Ascending aorta (tissue), 2 donors: ENCODE results near the gene RASSF8. TPM values are rescaled to one million over a fixed set of nuclear protein-coding genes. Genes with fewer than 3 reads are reported as not detected.

Experiments
- DNase-seq, 2 donors: peaks; one replicate each; pipeline ENCODE4 v3.0.0-alpha.2; 2019; ENCODE audit warnings: low spot score in 2 of 2
- H3K27ac ChIP-seq, 2 donors: fragments of 200-600 bp; sonication (generic); one replicate each; pipeline ENCODE4 v1.5.1; 2016 to 2017; ENCODE audit warnings: mild to moderate bottlenecking in 1 of 2
- H3K27me3 ChIP-seq: fragments of 200-600 bp; sonication (generic); one replicate; pipeline ENCODE4 v1.5.1; 2017
- H3K36me3 ChIP-seq, 2 donors: fragments of 200-600 bp; sonication (generic); one replicate each; pipeline ENCODE4 v1.5.1; 2016
- H3K4me1 ChIP-seq, 2 donors: fragments of 200-600 bp; sonication (generic); one replicate each; pipeline ENCODE4 v1.5.1; 2016 to 2017; ENCODE audit warnings: mild to moderate bottlenecking in 1 of 2
- H3K4me3 ChIP-seq, 2 donors: fragments of 200-600 bp; sonication (generic); one replicate each; pipeline ENCODE4 v1.5.1; 2016 to 2017; ENCODE audit warnings: mild to moderate bottlenecking in 1 of 2
- H3K9me3 ChIP-seq, 2 donors: fragments of 200-600 bp; sonication (generic); one replicate each; pipeline ENCODE4 v1.5.1; 2016
- CTCF ChIP-seq, 3 experiments: fragments of 200-600 bp in 2 of 3; fragments of 450-650 bp in 1 of 3; sonication (generic) in 2 of 3; IDR thresholded peaks; one replicate each; pipeline ENCODE4 v1.5.1; 2016 to 2019; ENCODE audit warnings: antibody characterized with exemption in 3 of 3, mild to moderate bottlenecking in 1 of 3, moderate library complexity in 1 of 3
- intact Hi-C: fragments of 100-400 bp; cut with DNase I; formaldehyde crosslinking; loops from one replicate; pipeline ENCODE4 v1.15.1; 2023
- total RNA-seq: library from RNA; depleted of rRNA; stranded (reverse); fragments of >200 nt; gene quantifications from one replicate; pipeline ENCODE4 v1.1.0, GENCODE V29; 2016

Gene RASSF8
- total RNA-seq, 1 donor from 2014 or later, result 92.1 TPM

- H3K27ac ChIP-seq, result peak overlapping the region; percentile 6 to 43
- intact Hi-C loops, result no loop called here
- H3K36me3 ChIP-seq, result no peaks in the 10 kb centered on the region
- no peaks in the 10 kb centered on the region for H3K9me3 ChIP-seq
- TF ChIP-seq CTCF (IDR thresholded peaks at IDR 0.05), result no peak
- H3K4me1 ChIP-seq, result peaks cover 0 to 58% of the 10 kb centered on the region in 2 donors
- DNase-seq, result no peak
- no peaks in the 10 kb centered on the region for H3K27me3 ChIP-seq
- H3K4me3 ChIP-seq, result no peak overlapping the region
Measured at GRCh38 chr12:26034371-26035142, 76.1 kb downstream of the RASSF8 start.

GRCh38 chr12:26036877-26037276 is 78.4 kb downstream of the RASSF8 start:
- H3K27ac ChIP-seq, result no peak overlapping the region
- H3K36me3 ChIP-seq, result no peaks in the 10 kb centered on the region
- DNase-seq, result no peak
- peaks cover 0 to 35% of the 10 kb centered on the region in 2 donors for H3K4me1 ChIP-seq
- intact Hi-C loops, result no loop called here
- no peak overlapping the region for H3K4me3 ChIP-seq
- no peaks in the 10 kb centered on the region for H3K9me3 ChIP-seq
- no peaks in the 10 kb centered on the region for H3K27me3 ChIP-seq
- TF ChIP-seq CTCF (IDR thresholded peaks at IDR 0.05), result no peak

GRCh38 chr12:26037615-26038220 is 79.2 kb downstream of the RASSF8 start:
- peaks cover 0 to 30% of the 10 kb centered on the region in 2 donors for H3K4me1 ChIP-seq
- no peak for DNase-seq
- no peaks in the 10 kb centered on the region for H3K9me3 ChIP-seq
- H3K27me3 ChIP-seq, result no peaks in the 10 kb centered on the region
- no peak overlapping the region for H3K4me3 ChIP-seq
- no peak for TF ChIP-seq CTCF (IDR thresholded peaks at IDR 0.05)
- no peak overlapping the region for H3K27ac ChIP-seq
- no peaks in the 10 kb centered on the region for H3K36me3 ChIP-seq
- intact Hi-C loops, result no loop called here

GRCh38 chr12:26042645-26043044 is 84.2 kb downstream of the RASSF8 start:
- no peaks in the 10 kb centered on the region for H3K36me3 ChIP-seq
- no peaks in the 10 kb centered on the region for H3K27me3 ChIP-seq
- no peaks in the 10 kb centered on the region for H3K9me3 ChIP-seq
- intact Hi-C loops, result no loop called here
- no peak for DNase-seq
- H3K27ac ChIP-seq, result no peak overlapping the region
- H3K4me3 ChIP-seq, result no peak overlapping the region
- TF ChIP-seq CTCF (IDR thresholded peaks at IDR 0.05), result no peak
- peaks cover 0 to 4% of the 10 kb centered on the region in 2 donors for H3K4me1 ChIP-seq

GRCh38 chr12:26043135-26044006 is 84.9 kb downstream of the RASSF8 start:
- Histone ChIP-seq H3K36me3 (no peaks in the 10 kb centered on the region), H3K4me3 (no peak overlapping the region), H3K4me1 (peaks cover 0 to 2% of the 10 kb centered on the region in 2 donors), H3K9me3 (no peaks in the 10 kb centered on the region), H3K27me3 (no peaks in the 10 kb centered on the region), H3K27ac (no peak overlapping the region)
- DNase-seq, result no peak
- TF ChIP-seq CTCF (IDR thresholded peaks at IDR 0.05), result no peak
- intact Hi-C loops, result no loop called here
